Osteoblast (primary cell): Measurements from ENCODE around the gene BDNF. TPM values are rescaled to one million over a fixed set of nuclear protein-coding genes. Genes with fewer than 3 reads are reported as not detected.

Source experiments
- DNase-seq: peaks from one replicate; pipeline ENCODE4 v3.0.0; 2011; ENCODE audit warnings: low spot score, mixed read lengths; ENCODE audit not compliant: insufficient read length; ENCODE audit errors: missing footprints
- H2AFZ ChIP-seq: 2 replicates; pipeline ENCODE4 v1.6.0; 2011; ENCODE audit warnings: mild to moderate bottlenecking, low read length
- H3K27ac ChIP-seq: 2 replicates; pipeline ENCODE4 v1.5.1; 2011; ENCODE audit warnings: mild to moderate bottlenecking, low read depth, low read length, moderate library complexity
- H3K27me3 ChIP-seq: 2 replicates; pipeline ENCODE4 v1.6.0; 2012; ENCODE audit warnings: mild to moderate bottlenecking, control low read depth, inconsistent platforms, low read length, moderate library complexity; ENCODE audit not compliant: insufficient read depth
- H3K36me3 ChIP-seq: 2 replicates; pipeline ENCODE4 v1.5.1; 2011; ENCODE audit warnings: mild to moderate bottlenecking, low read length, control low read depth, moderate library complexity; ENCODE audit not compliant: insufficient read depth
- H3K4me1 ChIP-seq: 2 replicates; pipeline ENCODE4 v1.5.1; 2011; ENCODE audit warnings: mild to moderate bottlenecking, low read length, control low read depth, moderate library complexity; ENCODE audit not compliant: insufficient read depth
- H3K4me2 ChIP-seq: 2 replicates; pipeline ENCODE4 v1.6.0; 2011; ENCODE audit warnings: mild to moderate bottlenecking, low read length; ENCODE audit not compliant: insufficient read depth
- H3K4me3 ChIP-seq: fragments of 200-600 bp; sonication (generic); 3 replicates; pipeline ENCODE4 v1.5.1; 2012; ENCODE audit warnings: mild to moderate bottlenecking, low read length, inconsistent platforms; ENCODE audit not compliant: insufficient read depth
- H3K79me2 ChIP-seq: 2 replicates; pipeline ENCODE4 v1.6.0; 2012; ENCODE audit warnings: mild to moderate bottlenecking, low read length, control low read depth, inconsistent platforms; ENCODE audit not compliant: insufficient read depth
- H3K9me3 ChIP-seq: 2 replicates; pipeline ENCODE4 v1.5.1; 2011; ENCODE audit warnings: low read depth, low read length, control low read depth
- H4K20me1 ChIP-seq: 2 replicates; pipeline ENCODE4 v1.6.0; 2012; ENCODE audit warnings: mild to moderate bottlenecking, low read length, control low read depth; ENCODE audit not compliant: insufficient read depth
- total RNA-seq: library from RNA; depleted of rRNA; stranded (reverse); fragments of >200 nt; gene quantifications from 2 replicates; pipeline ENCODE4 v1.2.3, GENCODE V29; 2012
- TF ChIP-seq, protein P1 (sequence below): IDR thresholded peaks from 2 replicates; pipeline ENCODE4 v1.5.1; 2011; ENCODE audit warnings: mild to moderate bottlenecking, low read depth, low read length, moderate library complexity; ENCODE audit errors: extremely low read depth

BDNF gene
- total RNA-seq, 1 donor, result 6.9 TPM

DNA sequence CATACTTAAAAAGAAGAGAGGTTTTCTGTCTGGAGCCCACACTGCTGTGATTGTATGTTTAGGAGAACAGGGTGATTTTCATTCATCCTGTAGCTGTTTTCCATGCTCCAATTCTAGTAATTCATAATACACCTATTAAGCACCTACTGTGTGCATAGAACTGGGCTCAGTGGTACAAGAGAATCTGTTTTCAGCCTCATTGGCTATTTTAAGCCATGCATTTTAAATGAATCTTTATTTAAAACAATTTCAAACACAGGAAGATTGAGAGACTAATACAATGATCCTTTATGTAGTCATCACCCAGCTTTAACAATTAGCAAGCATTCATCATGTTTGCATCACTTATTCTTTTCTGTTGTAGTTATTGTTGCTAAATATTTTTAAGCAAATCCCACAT, 86.2 kb downstream of the BDNF start:
- H3K4me1 ChIP-seq, result peaks cover 9% of the 10 kb centered on the region
- H2AFZ ChIP-seq, result no peak overlapping the region
- no peak overlapping the region for H3K4me3 ChIP-seq
- TF ChIP-seq, protein P1, sequence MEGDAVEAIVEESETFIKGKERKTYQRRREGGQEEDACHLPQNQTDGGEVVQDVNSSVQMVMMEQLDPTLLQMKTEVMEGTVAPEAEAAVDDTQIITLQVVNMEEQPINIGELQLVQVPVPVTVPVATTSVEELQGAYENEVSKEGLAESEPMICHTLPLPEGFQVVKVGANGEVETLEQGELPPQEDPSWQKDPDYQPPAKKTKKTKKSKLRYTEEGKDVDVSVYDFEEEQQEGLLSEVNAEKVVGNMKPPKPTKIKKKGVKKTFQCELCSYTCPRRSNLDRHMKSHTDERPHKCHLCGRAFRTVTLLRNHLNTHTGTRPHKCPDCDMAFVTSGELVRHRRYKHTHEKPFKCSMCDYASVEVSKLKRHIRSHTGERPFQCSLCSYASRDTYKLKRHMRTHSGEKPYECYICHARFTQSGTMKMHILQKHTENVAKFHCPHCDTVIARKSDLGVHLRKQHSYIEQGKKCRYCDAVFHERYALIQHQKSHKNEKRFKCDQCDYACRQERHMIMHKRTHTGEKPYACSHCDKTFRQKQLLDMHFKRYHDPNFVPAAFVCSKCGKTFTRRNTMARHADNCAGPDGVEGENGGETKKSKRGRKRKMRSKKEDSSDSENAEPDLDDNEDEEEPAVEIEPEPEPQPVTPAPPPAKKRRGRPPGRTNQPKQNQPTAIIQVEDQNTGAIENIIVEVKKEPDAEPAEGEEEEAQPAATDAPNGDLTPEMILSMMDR, result no peak
- no peaks in the 10 kb centered on the region for H4K20me1 ChIP-seq
- H3K36me3 ChIP-seq, result no peaks in the 10 kb centered on the region
- no peaks in the 10 kb centered on the region for H3K9me3 ChIP-seq
- H3K27ac ChIP-seq, result peak overlapping the region; percentile 17
- DNase-seq, result no peak
- H3K79me2 ChIP-seq, result no peaks in the 10 kb centered on the region
- H3K4me2 ChIP-seq, result no peak overlapping the region
- no peaks in the 10 kb centered on the region for H3K27me3 ChIP-seq

DNA sequence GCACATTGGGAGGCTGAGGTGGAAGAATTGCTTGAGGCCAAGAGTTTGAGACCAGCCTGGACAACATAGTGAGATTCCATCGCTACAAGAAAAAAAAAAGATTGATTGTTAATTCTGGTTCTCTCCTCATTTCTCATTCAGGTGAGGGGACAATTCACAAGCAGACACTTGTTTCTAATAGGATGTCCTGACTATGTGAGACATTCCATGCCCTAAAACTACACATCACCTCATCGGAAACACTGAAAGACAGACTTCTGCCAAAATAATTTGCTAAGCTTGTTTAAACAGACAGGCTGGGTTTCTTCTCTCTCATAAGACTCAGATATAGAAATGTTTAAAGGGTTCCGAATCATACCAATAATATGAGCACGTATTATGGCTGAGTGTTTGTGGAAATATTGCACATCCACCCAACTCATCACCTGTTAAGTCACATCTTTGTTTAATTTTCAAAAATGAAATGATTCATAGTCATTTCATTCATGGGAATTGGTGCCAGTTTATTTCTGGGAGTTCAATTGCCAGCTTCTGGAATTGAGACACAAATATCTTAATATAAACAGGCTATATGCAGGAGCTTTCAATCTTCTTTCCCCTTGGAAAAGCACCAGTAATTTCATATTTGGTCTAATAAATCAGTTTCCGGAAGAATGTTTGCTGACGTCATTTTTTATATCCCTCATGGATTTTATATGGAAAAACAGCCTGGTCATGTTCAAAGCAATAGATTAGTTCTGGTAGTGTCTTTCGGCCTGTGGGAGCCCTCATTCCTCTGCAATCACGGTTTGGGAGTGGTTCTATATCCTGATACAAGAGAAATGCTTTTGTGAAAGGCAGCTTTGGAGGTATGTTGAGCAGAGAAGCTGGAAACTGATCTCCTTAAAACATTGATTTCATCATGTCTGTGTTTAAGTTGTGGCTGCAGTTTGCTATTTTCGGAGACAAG, 87.0 kb downstream of the BDNF start:
- no peaks in the 10 kb centered on the region for H3K36me3 ChIP-seq
- H3K9me3 ChIP-seq, result no peaks in the 10 kb centered on the region
- H3K27ac ChIP-seq, result peak overlapping the region; percentile 17
- no peaks in the 10 kb centered on the region for H4K20me1 ChIP-seq
- H3K4me3 ChIP-seq, result no peak overlapping the region
- peaks cover 5% of the 10 kb centered on the region for H3K4me1 ChIP-seq
- peak overlapping the region; percentile 51 for H2AFZ ChIP-seq
- no peaks in the 10 kb centered on the region for H3K27me3 ChIP-seq
- DNase-seq, result no peak
- TF ChIP-seq, protein P1, result no peak
- no peaks in the 10 kb centered on the region for H3K79me2 ChIP-seq
- no peak overlapping the region for H3K4me2 ChIP-seq

DNA sequence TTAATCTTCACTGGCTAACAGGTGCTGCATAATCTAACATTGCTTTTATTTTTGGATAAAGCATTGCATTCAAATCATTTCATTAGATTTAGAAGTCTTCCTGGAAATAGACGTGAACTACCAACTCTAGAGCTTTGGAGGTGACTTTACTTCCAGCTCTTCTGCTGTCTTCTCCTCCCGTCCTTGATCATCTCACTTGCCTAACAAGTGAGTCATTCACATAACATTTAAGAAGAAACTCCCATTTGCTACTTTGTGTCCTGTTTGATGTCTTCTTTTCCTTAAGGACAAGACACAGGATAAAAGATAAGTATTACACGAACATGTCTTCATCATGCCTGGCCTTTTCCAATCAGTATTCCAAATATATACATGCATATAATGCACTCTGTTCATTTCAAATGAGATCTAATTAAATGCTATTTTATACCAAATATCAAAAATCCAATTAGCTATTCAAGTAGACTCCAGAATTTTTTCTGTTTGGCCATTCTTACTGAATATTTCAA, 88.3 kb downstream of the BDNF start:
- no peak overlapping the region for H3K4me2 ChIP-seq
- TF ChIP-seq, protein P1, result no peak
- DNase-seq, result peak; percentile 29
- H3K36me3 ChIP-seq, result no peaks in the 10 kb centered on the region
- H2AFZ ChIP-seq, result no peak overlapping the region
- H3K9me3 ChIP-seq, result no peaks in the 10 kb centered on the region
- no peaks in the 10 kb centered on the region for H4K20me1 ChIP-seq
- no peak overlapping the region for H3K27ac ChIP-seq
- H3K4me1 ChIP-seq, result peaks cover 5% of the 10 kb centered on the region
- H3K79me2 ChIP-seq, result no peaks in the 10 kb centered on the region
- H3K4me3 ChIP-seq, result no peak overlapping the region
- no peaks in the 10 kb centered on the region for H3K27me3 ChIP-seq

DNA sequence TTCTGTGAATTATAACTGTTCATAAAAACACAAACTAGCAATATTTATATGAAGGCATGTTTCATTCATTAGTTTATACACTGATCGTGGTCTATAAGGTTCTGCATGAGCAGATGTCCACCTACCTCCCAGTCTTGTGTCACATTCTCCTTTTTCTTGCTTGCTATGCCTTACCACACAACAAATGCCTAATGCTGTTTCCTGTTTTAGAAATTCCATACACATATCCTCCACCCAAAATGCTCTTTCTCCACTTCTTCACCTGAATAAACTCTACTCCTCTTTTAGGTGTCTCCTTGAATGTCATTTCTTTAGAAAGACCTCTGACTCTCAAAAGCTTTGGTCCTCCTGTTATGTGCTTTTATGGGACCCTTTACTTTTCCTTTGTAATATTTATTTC, 88.9 kb downstream of the BDNF start:
- Histone ChIP-seq H3K27ac (no peak overlapping the region), H3K27me3 (no peaks in the 10 kb centered on the region), H3K4me2 (no peak overlapping the region), H3K4me1 (peaks cover 5% of the 10 kb centered on the region), H3K4me3 (no peak overlapping the region), H2AFZ (no peak overlapping the region), H4K20me1 (no peaks in the 10 kb centered on the region), H3K79me2 (no peaks in the 10 kb centered on the region), H3K9me3 (no peaks in the 10 kb centered on the region), H3K36me3 (no peaks in the 10 kb centered on the region)
- DNase-seq, result no peak
- TF ChIP-seq, protein P1, result no peak
